Keratinocyte (primary cell): ENCODE results near the gene DDX53. TPM values are rescaled to one million over a fixed set of nuclear protein-coding genes. Genes with fewer than 3 reads are reported as not detected.

Source experiments
- DNase-seq: peaks from one replicate; pipeline ENCODE4 v3.0.0-alpha.2; 2011; ENCODE audit warnings: low read depth, missing footprints, low spot score
- FAIRE-seq: peaks from 2 replicates; lab custom pipeline; 2011; peaks lifted over from hg19 to GRCh38; lab: Jason Lieb, UNC
- H2AFZ ChIP-seq: 2 replicates; pipeline ENCODE4 v1.6.0; 2012; ENCODE audit warnings: low read length, control low read depth, inconsistent platforms; ENCODE audit not compliant: control insufficient read depth
- H3K27ac ChIP-seq: 2 replicates; pipeline ENCODE4 v1.5.1; 2011; ENCODE audit warnings: low read length; ENCODE audit not compliant: control insufficient read depth, insufficient read depth
- H3K27me3 ChIP-seq: 3 replicates; pipeline ENCODE4 v1.6.0; 2011; ENCODE audit warnings: low read length; ENCODE audit not compliant: control insufficient read depth, insufficient read depth; ENCODE audit errors: extremely low read depth
- H3K36me3 ChIP-seq, 2 experiments: 2 replicates in 1 of 2; 3 replicates in 1 of 2; pipeline ENCODE4 v1.5.1; 2011; ENCODE audit warnings: low read length in 2 of 2, mild to moderate bottlenecking in 1 of 2; ENCODE audit not compliant: control insufficient read depth in 2 of 2, insufficient read depth in 2 of 2; ENCODE audit errors: extremely low read depth in 1 of 2
- H3K4me1 ChIP-seq: 3 replicates; pipeline ENCODE4 v1.5.1; 2011; ENCODE audit warnings: low read length; ENCODE audit not compliant: control insufficient read depth, insufficient read depth; ENCODE audit errors: extremely low read depth
- H3K4me2 ChIP-seq: 3 replicates; pipeline ENCODE4 v1.6.0; 2011; ENCODE audit warnings: low read depth, low read length; ENCODE audit not compliant: control insufficient read depth, insufficient read depth; ENCODE audit errors: extremely low read depth
- H3K4me3 ChIP-seq, 3 experiments: fragments of 200-600 bp in 1 of 3; sonication (generic) in 1 of 3; 2 replicates in 2 of 3; 3 replicates in 1 of 3; pipeline ENCODE4 v1.5.1; 2011 to 2016; ENCODE audit warnings: low read length in 3 of 3, mild to moderate bottlenecking in 3 of 3, control low read depth in 2 of 3, inconsistent platforms in 1 of 3, low read depth in 1 of 3, mixed read lengths in 1 of 3, mixed run types in 1 of 3, moderate library complexity in 1 of 3; ENCODE audit not compliant: control insufficient read depth in 2 of 3, insufficient read depth in 2 of 3; ENCODE audit errors: extremely low read depth in 1 of 3
- H3K79me2 ChIP-seq: 2 replicates; pipeline ENCODE4 v1.6.0; 2012; ENCODE audit warnings: low read length; ENCODE audit not compliant: control insufficient read depth, insufficient read depth
- H3K9ac ChIP-seq: 3 replicates; pipeline ENCODE4 v1.6.0; 2011; ENCODE audit warnings: low read length; ENCODE audit not compliant: control insufficient read depth, insufficient read depth; ENCODE audit errors: extremely low read depth
- H3K9me1 ChIP-seq: 3 replicates; pipeline ENCODE4 v1.6.0; 2011; ENCODE audit warnings: low read length; ENCODE audit not compliant: control insufficient read depth, insufficient read depth; ENCODE audit errors: extremely low read depth
- H3K9me3 ChIP-seq: 2 replicates; pipeline ENCODE4 v1.5.1; 2012; ENCODE audit warnings: low read depth, low read length; ENCODE audit not compliant: control insufficient read depth
- H4K20me1 ChIP-seq: 3 replicates; pipeline ENCODE4 v1.6.0; 2011; ENCODE audit warnings: low read length; ENCODE audit not compliant: control insufficient read depth, insufficient read depth; ENCODE audit errors: extremely low read depth
- CTCF ChIP-seq, 3 experiments: IDR thresholded peaks in 1 of 3; conservative IDR thresholded peaks in 1 of 3; optimal IDR thresholded peaks in 1 of 3; 2 replicates in 2 of 3; 3 replicates in 1 of 3; pipeline versions ENCODE3 to v1.5.1; 2011; ENCODE audit warnings: low read length in 3 of 3, mild to moderate bottlenecking in 3 of 3, moderate library complexity in 2 of 3, control low read depth in 1 of 3, inconsistent platforms in 1 of 3; ENCODE audit not compliant: insufficient read depth in 2 of 3; ENCODE audit errors: extremely low read depth in 1 of 3
- EZH2 ChIP-seq: IDR thresholded peaks from one replicate; pipeline ENCODE4 v1.6.1; 2012; ENCODE audit warnings: inconsistent platforms, mild to moderate bottlenecking, low read length, moderate library complexity
- dilution Hi-C: fragments of 300-500 bp; cut with MboI; formaldehyde crosslinking; loops from one replicate; pipeline ENCODE4 v1.7.0; 2020; ENCODE audit warnings: low sequenced_read_pairs; ENCODE audit not compliant: extremely low pct_ligation_motif_present
- polyA plus RNA-seq, 5 experiments: library from polyadenylated mRNA; depleted of rRNA in 3 of 5; stranded (reverse) in 3 of 5; stranded (forward) in 1 of 5; unstranded in 1 of 5; fragments of >200 nt; gene quantifications; 1 replicate in 1 of 5; 2 replicates in 3 of 5; 3 replicates in 1 of 5; pipeline versions ENCODE4 v1.2.1 to v1.2.3, GENCODE V29; 2011 to 2012; ENCODE audit warnings: missing spikeins in 2 of 5, low read depth in 1 of 5, low replicate concordance in 1 of 5

DDX53 gene
- polyA plus RNA-seq, 1 donor (not counting 4 experiments of a cell fraction or from before 2014, with no cell fraction given), result not detected

GRCh38 chrX:23052324-23052723 lies 52.6 kb downstream of the DDX53 start:
- H3K9ac ChIP-seq, result no peak overlapping the region
- no peaks in the 10 kb centered on the region for H3K4me1 ChIP-seq
- DNase-seq, result no peak
- no peaks in the 10 kb centered on the region for H3K9me1 ChIP-seq
- H4K20me1 ChIP-seq, result no peaks in the 10 kb centered on the region
- no peak overlapping the region for H3K4me2 ChIP-seq
- no peaks in the 10 kb centered on the region for H3K36me3 ChIP-seq
- dilution Hi-C loops, result no loop called here
- no peak overlapping the region for H3K27ac ChIP-seq
- no peak overlapping the region for H3K4me3 ChIP-seq
- no peaks in the 10 kb centered on the region for H3K27me3 ChIP-seq
- H3K79me2 ChIP-seq, result no peaks in the 10 kb centered on the region
- no peak for TF ChIP-seq EZH2
- TF ChIP-seq CTCF (optimal IDR thresholded peaks at IDR 0.05 in 1 of 3, IDR thresholded peaks at IDR 0.05 in 1 of 3, conservative IDR thresholded peaks at IDR 0.05 in 1 of 3; ENCODE audit: extremely low read depth in 1 of 3, insufficient read depth in 2 of 3, low read length in 3 of 3), result no peak
- H3K9me3 ChIP-seq, result no peaks in the 10 kb centered on the region
- H2AFZ ChIP-seq, result no peak overlapping the region
- no peak for FAIRE-seq
